Middle frontal gyrus (tissue), 1 donor: ENCODE data around the gene CNPY4.
A peak's percentile ranks its signal among the peaks of the same experiment; 100 is the strongest.

Experiments used
- DNase-seq: peaks from one replicate; pipeline ENCODE4 v3.0.0-alpha.2; 2015; ENCODE audit warnings: low spot score; ENCODE audit errors: extremely low spot score

Gene CNPY4

GRCh38 chr7:100091411-100092181 is 27.8 kb upstream of the CNPY4 start:
- DNase-seq, result no peak

- no peak for DNase-seq
These were observed 26.4 kb upstream of the CNPY4 start for GRCh38 chr7:100093054-100093453.

GRCh38 chr7:100093498-100093897 is 25.9 kb upstream of the CNPY4 start:
- DNase-seq, result no peak

GRCh38 chr7:100093925-100094486 is 25.4 kb upstream of the CNPY4 start:
- no peak for DNase-seq

- no peak for DNase-seq
These were observed 24.1 kb upstream of the CNPY4 start for GRCh38 chr7:100095289-100095688.

GRCh38 chr7:100095704-100096103 is 23.7 kb upstream of the CNPY4 start:
- no peak for DNase-seq

GRCh38 chr7:100098913-100099312 is 20.5 kb upstream of the CNPY4 start:
- DNase-seq, result no peak

- DNase-seq, result no peak
These were observed 20.0 kb upstream of the CNPY4 start for GRCh38 chr7:100099452-100099851.

- DNase-seq, result peak; percentile 93
These were observed 18.9 kb upstream of the CNPY4 start for GRCh38 chr7:100100420-100101015.

GRCh38 chr7:100101016-100101862 is 18.2 kb upstream of the CNPY4 start, which contains the start of the genes AP4M1 and MCM7:
TSS of gene AP4M1 (plus strand) at chr7:100101643. CDS start at chr7:100101715, 72 bp downstream.
TSS of gene MCM7 (minus strand) at chr7:100101397. CDS start at chr7:100101294, 103 bp downstream.
- DNase-seq, result peak; percentile 99

- no peak for DNase-seq
These were observed 16.2 kb upstream of the CNPY4 start for GRCh38 chr7:100102950-100103840.

GRCh38 chr7:100105534-100105933 is 13.9 kb upstream of the CNPY4 start:
- DNase-seq, result no peak

GRCh38 chr7:100106633-100107032 is 12.8 kb upstream of the CNPY4 start:
- no peak for DNase-seq

- no peak for DNase-seq
These were observed 12.2 kb upstream of the CNPY4 start for GRCh38 chr7:100107125-100107737.

GRCh38 chr7:100107890-100108289 is 11.5 kb upstream of the CNPY4 start:
- DNase-seq, result no peak

- DNase-seq, result no peak
These were observed 9.8 kb upstream of the CNPY4 start for GRCh38 chr7:100109521-100110163.

GRCh38 chr7:100111156-100111555 is 8.3 kb upstream of the CNPY4 start:
- DNase-seq, result no peak

- no peak for DNase-seq
These were observed 7.5 kb upstream of the CNPY4 start for GRCh38 chr7:100111914-100112313.

- DNase-seq, result no peak
These were observed 4.4 kb upstream of the CNPY4 start for GRCh38 chr7:100115026-100115425.
